Endothelial cell (in vitro differentiated cells): ENCODE data around the gene SPRY2. TPM values are rescaled to one million over a fixed set of nuclear protein-coding genes. Genes with fewer than 3 reads are reported as not detected.
A peak's percentile ranks its signal among the peaks of the same experiment; 100 is the strongest.

Experiments used
- DNase-seq: peaks from one replicate; pipeline ENCODE4 v3.0.0; 2021; ENCODE audit warnings: low spot score
- H3K27ac Mint-ChIP-seq: one replicate; pipeline ENCODE4 v1.8.0; 2021; ENCODE audit warnings: mixed read lengths, inconsistent platforms; ENCODE audit not compliant: unreplicated experiment
- H3K27me3 Mint-ChIP-seq: one replicate; pipeline ENCODE4 v1.8.0; 2021; ENCODE audit warnings: mild to moderate bottlenecking, moderate library complexity, mixed read lengths, inconsistent platforms; ENCODE audit not compliant: unreplicated experiment
- H3K36me3 Mint-ChIP-seq: one replicate; pipeline ENCODE4 v1.8.0; 2021; ENCODE audit warnings: mild to moderate bottlenecking, low read depth, mixed read lengths, inconsistent platforms; ENCODE audit not compliant: unreplicated experiment
- H3K4me1 Mint-ChIP-seq: one replicate; pipeline ENCODE4 v1.8.0; 2021; ENCODE audit warnings: mild to moderate bottlenecking, mixed read lengths, inconsistent platforms; ENCODE audit not compliant: unreplicated experiment
- H3K4me3 Mint-ChIP-seq: one replicate; pipeline ENCODE4 v1.8.0; 2021; ENCODE audit warnings: mild to moderate bottlenecking, mixed read lengths, inconsistent platforms; ENCODE audit not compliant: unreplicated experiment
- H3K9me3 Mint-ChIP-seq: one replicate; pipeline ENCODE4 v1.8.0; 2021; ENCODE audit warnings: mixed read lengths, inconsistent platforms; ENCODE audit not compliant: unreplicated experiment
- CTCF ChIP-seq: fragments of 200-600 bp; sonication (generic); IDR thresholded peaks from one replicate; pipeline ENCODE4 v1.5.0; 2021; ENCODE audit warnings: antibody characterized with exemption; ENCODE audit not compliant: unreplicated experiment
- total RNA-seq: library from RNA; stranded (reverse); fragmentation: NEBNext Ultra II Directional; extraction: Animal tissue kit (Norgen Biotek cat#: 25700); gene quantifications from one replicate; pipeline ENCODE4 v1.2.1, GENCODE V29; 2021; ENCODE audit not compliant: unreplicated experiment

SPRY2 gene
- total RNA-seq, 1 donor from 2014 or later, result 21.7 TPM

- H3K27ac Mint-ChIP-seq, result no peak overlapping the region
- H3K27me3 Mint-ChIP-seq, result peaks cover 2% of the 10 kb centered on the region
- peaks cover 8% of the 10 kb centered on the region for H3K4me1 Mint-ChIP-seq
- TF ChIP-seq CTCF, result no peak
- no peak overlapping the region for H3K4me3 Mint-ChIP-seq
- no peaks in the 10 kb centered on the region for H3K9me3 Mint-ChIP-seq
- DNase-seq, result no peak
- H3K36me3 Mint-ChIP-seq, result no peaks in the 10 kb centered on the region
Observed at GRCh38 chr13:80299046-80299445, 41.9 kb downstream of the SPRY2 start.

- peaks cover 8% of the 10 kb centered on the region for H3K4me1 Mint-ChIP-seq
- no peak for TF ChIP-seq CTCF
- H3K36me3 Mint-ChIP-seq, result no peaks in the 10 kb centered on the region
- H3K27ac Mint-ChIP-seq, result no peak overlapping the region
- no peak for DNase-seq
- no peak overlapping the region for H3K4me3 Mint-ChIP-seq
- no peaks in the 10 kb centered on the region for H3K9me3 Mint-ChIP-seq
- H3K27me3 Mint-ChIP-seq, result peaks cover 2% of the 10 kb centered on the region
Observed at GRCh38 chr13:80297503-80297902, 43.4 kb downstream of the SPRY2 start.

- H3K9me3 Mint-ChIP-seq, result no peaks in the 10 kb centered on the region
- peaks cover 8% of the 10 kb centered on the region for H3K4me1 Mint-ChIP-seq
- H3K27me3 Mint-ChIP-seq, result peaks cover 2% of the 10 kb centered on the region
- TF ChIP-seq CTCF, result no peak
- peak overlapping the region; percentile 27 for H3K27ac Mint-ChIP-seq
- no peak overlapping the region for H3K4me3 Mint-ChIP-seq
- H3K36me3 Mint-ChIP-seq, result no peaks in the 10 kb centered on the region
- DNase-seq, result no peak
Observed at GRCh38 chr13:80297094-80297493, 43.8 kb downstream of the SPRY2 start.

GRCh38 chr13:80296638-80297037, 44.3 kb downstream of the SPRY2 start:
- Mint-ChIP-seq H3K4me1 (peaks cover 8% of the 10 kb centered on the region), H3K4me3 (no peak overlapping the region), H3K27me3 (peaks cover under 1% of the 10 kb centered on the region), H3K36me3 (no peaks in the 10 kb centered on the region), H3K9me3 (no peaks in the 10 kb centered on the region), H3K27ac (no peak overlapping the region)
- DNase-seq, result no peak
- no peak for TF ChIP-seq CTCF

- Mint-ChIP-seq H3K9me3 (no peaks in the 10 kb centered on the region), H3K4me3 (no peak overlapping the region), H3K36me3 (no peaks in the 10 kb centered on the region), H3K27ac (no peak overlapping the region), H3K4me1 (no peaks in the 10 kb centered on the region), H3K27me3 (no peaks in the 10 kb centered on the region)
- no peak for DNase-seq
- no peak for TF ChIP-seq CTCF
Observed at GRCh38 chr13:80290591-80290990, 50.3 kb downstream of the SPRY2 start.
